KOPT-K1 (cell line): ENCODE results near the gene TM2D3.

Experiments
- H3K27ac ChIP-seq: fragments of 200-600 bp; sonication (generic); 2 replicates; pipeline ENCODE4 v1.5.1; 2016; ENCODE audit warnings: antibody characterized with exemption, mild to moderate bottlenecking, low read depth, low read length; ENCODE audit not compliant: poor library complexity, severe bottlenecking
- H3K36me3 ChIP-seq: fragments of 200-600 bp; sonication (generic); 2 replicates; pipeline ENCODE4 v1.5.1; 2017; ENCODE audit warnings: antibody characterized with exemption, mild to moderate bottlenecking, low read length, moderate library complexity; ENCODE audit not compliant: insufficient read depth
- H3K9me3 ChIP-seq: fragments of 200-600 bp; sonication (generic); 2 replicates; pipeline ENCODE4 v1.5.1; 2017; ENCODE audit warnings: antibody characterized with exemption, low read length, mild to moderate bottlenecking; ENCODE audit not compliant: insufficient read depth, poor library complexity, severe bottlenecking

The TM2D3 gene

GRCh38 chr15:101619615-101619865 is 32.6 kb downstream of the TM2D3 start:
- Histone ChIP-seq H3K36me3 (no peaks in the 10 kb centered on the region; the same call in 1 of the 2 replicates), H3K27ac (no peak overlapping the region), H3K9me3 (peaks cover 21% of the 10 kb centered on the region)

- Histone ChIP-seq H3K36me3 (no peaks in the 10 kb centered on the region; the same call in 1 of the 2 replicates), H3K27ac (no peak overlapping the region), H3K9me3 (peaks cover 16% of the 10 kb centered on the region)
Measured at GRCh38 chr15:101618851-101619614, 33.1 kb downstream of the TM2D3 start.

DNA sequence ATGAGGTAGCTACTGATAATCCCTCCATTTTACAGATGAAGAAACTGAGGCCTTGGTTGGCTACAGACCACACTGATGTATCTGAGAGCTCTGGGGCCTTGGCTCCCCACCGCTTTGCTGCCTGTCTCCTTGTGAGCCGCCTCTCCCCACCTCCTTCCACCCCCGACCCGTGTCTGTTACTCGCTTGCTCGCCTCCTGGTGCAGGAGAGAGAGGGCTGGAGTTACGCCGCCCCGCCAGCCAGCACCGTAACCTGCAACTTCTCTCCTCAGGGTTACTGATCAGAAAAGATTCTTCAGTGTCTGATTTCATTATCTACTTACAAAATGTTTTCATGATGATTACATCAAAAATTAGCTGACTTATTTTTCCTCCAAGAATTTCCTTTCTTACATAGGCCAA is 34.1 kb downstream of the TM2D3 start:
- Histone ChIP-seq H3K27ac (no peak overlapping the region), H3K9me3 (peaks cover 6% of the 10 kb centered on the region), H3K36me3 (no peaks in the 10 kb centered on the region; the same call in 1 of the 2 replicates)

GRCh38 chr15:101617390-101617965 is 34.7 kb downstream of the TM2D3 start:
- Histone ChIP-seq H3K36me3 (no peaks in the 10 kb centered on the region), H3K9me3 (peaks cover under 1% of the 10 kb centered on the region), H3K27ac (no peak overlapping the region)

- Histone ChIP-seq H3K9me3 (no peaks in the 10 kb centered on the region), H3K27ac (no peak overlapping the region)
Measured at GRCh38 chr15:101615986-101616848, 36.0 kb downstream of the TM2D3 start.

GRCh38 chr15:101615414-101615985 is 36.7 kb downstream of the TM2D3 start:
- Histone ChIP-seq H3K27ac (no peak overlapping the region), H3K36me3 (no peaks in the 10 kb centered on the region), H3K9me3 (no peaks in the 10 kb centered on the region)

More at GRCh38 chr15:101615986-101616848, 36.0 kb downstream of the TM2D3 start:
- H3K36me3 ChIP-seq = no peaks in the 10 kb centered on the region

DNA sequence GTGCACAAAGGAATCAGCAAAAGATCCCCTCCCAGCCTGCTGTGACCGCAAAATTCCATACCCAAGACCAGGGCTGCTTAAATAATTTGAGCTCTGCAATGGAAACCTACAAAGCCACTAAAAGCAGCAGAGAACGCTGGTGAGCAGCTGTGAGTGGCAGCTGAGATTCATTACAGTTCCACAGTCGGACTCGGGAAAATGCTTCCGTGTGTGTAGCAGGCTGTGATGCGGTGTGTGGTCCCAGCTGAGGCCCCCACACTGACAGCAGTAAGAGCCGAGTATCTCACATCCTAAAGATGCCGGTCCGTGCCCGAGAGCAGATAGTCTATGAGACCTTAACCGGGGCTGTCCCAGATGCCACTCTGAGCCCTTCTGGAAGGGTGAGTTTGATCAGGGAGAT is 37.4 kb downstream of the TM2D3 start:
- Histone ChIP-seq H3K9me3 (no peaks in the 10 kb centered on the region), H3K27ac (no peak overlapping the region), H3K36me3 (no peaks in the 10 kb centered on the region)

DNA sequence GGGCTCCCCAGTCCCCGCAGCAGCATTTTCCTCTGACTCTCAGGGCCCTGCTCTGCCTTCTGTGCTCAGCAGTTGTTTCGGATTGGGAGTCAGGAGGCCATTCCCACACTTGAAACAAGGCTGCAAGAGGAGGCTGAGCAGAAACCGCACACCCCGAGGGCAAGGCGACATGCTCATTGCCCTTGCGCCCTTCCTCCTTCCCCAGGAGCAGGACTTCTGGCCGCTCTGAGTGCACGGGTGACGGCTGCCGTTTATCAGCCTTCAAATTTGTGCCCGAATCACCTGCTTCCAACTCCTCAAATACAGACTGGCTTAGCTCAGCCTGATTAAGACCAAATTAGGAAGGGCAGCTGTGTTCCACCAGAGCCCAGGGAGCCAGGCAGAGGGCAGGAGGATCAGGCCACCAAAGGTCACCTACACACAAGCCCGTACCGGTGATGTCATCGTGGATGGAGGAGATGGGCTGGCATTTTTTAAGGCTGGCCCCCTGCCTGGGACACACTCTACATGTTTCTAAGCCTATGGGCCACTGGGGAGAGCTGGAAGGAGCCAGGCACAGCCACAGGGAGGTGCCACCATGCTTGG is 38.1 kb downstream of the TM2D3 start:
- H3K36me3 ChIP-seq = no peaks in the 10 kb centered on the region
- no peak overlapping the region for H3K27ac ChIP-seq
- no peaks in the 10 kb centered on the region for H3K9me3 ChIP-seq

GRCh38 chr15:101613130-101614000 is 38.8 kb downstream of the TM2D3 start:
- no peaks in the 10 kb centered on the region for H3K9me3 ChIP-seq
- no peaks in the 10 kb centered on the region for H3K36me3 ChIP-seq
- H3K27ac ChIP-seq = no peak overlapping the region

GRCh38 chr15:101612676-101613075 is 39.5 kb downstream of the TM2D3 start:
- Histone ChIP-seq H3K36me3 (no peaks in the 10 kb centered on the region), H3K27ac (no peak overlapping the region), H3K9me3 (no peaks in the 10 kb centered on the region)

- H3K9me3 ChIP-seq = no peaks in the 10 kb centered on the region
- H3K36me3 ChIP-seq = no peaks in the 10 kb centered on the region
- no peak overlapping the region for H3K27ac ChIP-seq
Measured at GRCh38 chr15:101611580-101612299, 40.4 kb downstream of the TM2D3 start.

DNA sequence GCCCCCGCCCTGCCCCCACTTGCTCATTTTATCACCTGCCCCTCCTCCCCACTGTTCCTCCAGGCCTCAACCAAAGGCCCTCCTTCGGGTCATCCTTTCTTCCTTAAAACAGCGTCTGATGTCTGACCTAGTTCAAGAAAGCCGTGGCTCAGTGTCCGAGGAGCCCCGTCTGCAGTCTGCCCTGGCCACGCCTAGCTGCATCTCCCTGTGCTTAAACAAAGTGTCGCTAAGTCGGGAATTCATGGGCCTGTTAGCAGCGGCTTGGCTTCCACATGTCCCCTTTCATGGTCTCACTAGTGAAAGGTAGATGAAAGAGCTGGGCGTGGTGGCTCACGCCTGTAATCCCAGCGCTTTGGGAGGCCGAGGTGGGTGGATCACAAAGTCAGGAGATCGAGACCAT is 41.2 kb downstream of the TM2D3 start:
- H3K27ac ChIP-seq = no peak overlapping the region
- H3K36me3 ChIP-seq = no peaks in the 10 kb centered on the region
- H3K9me3 ChIP-seq = no peaks in the 10 kb centered on the region

- no peak overlapping the region for H3K27ac ChIP-seq
- no peaks in the 10 kb centered on the region for H3K9me3 ChIP-seq
- H3K36me3 ChIP-seq = no peaks in the 10 kb centered on the region
Measured at GRCh38 chr15:101610611-101611000, 41.6 kb downstream of the TM2D3 start.
